Karpas-422 (cell line): ENCODE data around the gene RNMT. TPM values are rescaled to one million over a fixed set of nuclear protein-coding genes. Genes with fewer than 3 reads are reported as not detected.

Source experiments
- DNase-seq: peaks from one replicate; pipeline ENCODE4 v3.0.0-alpha.2; 2015
- H2AFZ ChIP-seq: fragments of 200-600 bp; sonication (generic); 2 replicates; pipeline ENCODE4 v1.6.1; 2014; ENCODE audit warnings: antibody characterized with exemption, low read length, mixed read lengths
- H3K27ac ChIP-seq: fragments of 200-600 bp; sonication (generic); 2 replicates; pipeline ENCODE4 v1.5.1; 2014; ENCODE audit warnings: mild to moderate bottlenecking, low read length, moderate library complexity
- H3K27me3 ChIP-seq: fragments of 200-600 bp; sonication (generic); 2 replicates; pipeline ENCODE4 v1.6.1; 2014; ENCODE audit warnings: low read length, mixed read lengths
- H3K36me3 ChIP-seq: fragments of 200-600 bp; sonication (generic); 2 replicates; pipeline ENCODE4 v1.6.1; 2014; ENCODE audit warnings: low read length, mixed read lengths; ENCODE audit not compliant: insufficient read depth
- H3K4me1 ChIP-seq: fragments of 200-600 bp; sonication (generic); 2 replicates; pipeline ENCODE4 v1.6.1; 2014; ENCODE audit warnings: mild to moderate bottlenecking, low read length, mixed read lengths
- H3K4me2 ChIP-seq: fragments of 200-600 bp; sonication (generic); 2 replicates; pipeline ENCODE4 v1.6.1; 2014; ENCODE audit warnings: low read length, low read depth, mild to moderate bottlenecking; ENCODE audit not compliant: poor library complexity, severe bottlenecking
- H3K4me3 ChIP-seq: fragments of 200-600 bp; sonication (generic); 2 replicates; pipeline ENCODE4 v1.5.1; 2014; ENCODE audit warnings: mild to moderate bottlenecking, antibody characterized with exemption, low read length, mixed read lengths
- H3K79me2 ChIP-seq: fragments of 200-600 bp; sonication (generic); 2 replicates; pipeline ENCODE4 v1.6.1; 2014; ENCODE audit warnings: mild to moderate bottlenecking, low read length, mixed read lengths
- H3K9ac ChIP-seq: fragments of 200-600 bp; sonication (generic); 2 replicates; pipeline ENCODE4 v1.6.0; 2014; ENCODE audit warnings: low read length
- H3K9me2 ChIP-seq: fragments of 200-600 bp; sonication (generic), shearing (Covaris generic); replicated peaks from 2 replicates; pipeline ENCODE4 v1.6.0; 2014; ENCODE audit warnings: mild to moderate bottlenecking, low read length, moderate library complexity; ENCODE audit not compliant: insufficient read depth
- H3K9me3 ChIP-seq: fragments of 300-700, 200-600 bp; sonication (generic); 2 replicates; pipeline ENCODE4 v1.6.1; 2014; ENCODE audit warnings: low read length, mixed read lengths
- H4K20me1 ChIP-seq: fragments of 200-600 bp; sonication (generic); 2 replicates; pipeline ENCODE4 v1.6.1; 2014; ENCODE audit warnings: mild to moderate bottlenecking, antibody characterized with exemption, low read length, low read depth; ENCODE audit not compliant: insufficient read depth
- total RNA-seq: library from RNA; depleted of rRNA; stranded (reverse); fragments of >200 nt; shearing (Covaris generic); gene quantifications from 2 replicates; pipeline ENCODE4 v1.2.3, GENCODE V29; 2014; ENCODE audit warnings: low replicate concordance

Gene RNMT
- total RNA-seq, 1 experiment from 2014 or later = 55.7 TPM

DNA sequence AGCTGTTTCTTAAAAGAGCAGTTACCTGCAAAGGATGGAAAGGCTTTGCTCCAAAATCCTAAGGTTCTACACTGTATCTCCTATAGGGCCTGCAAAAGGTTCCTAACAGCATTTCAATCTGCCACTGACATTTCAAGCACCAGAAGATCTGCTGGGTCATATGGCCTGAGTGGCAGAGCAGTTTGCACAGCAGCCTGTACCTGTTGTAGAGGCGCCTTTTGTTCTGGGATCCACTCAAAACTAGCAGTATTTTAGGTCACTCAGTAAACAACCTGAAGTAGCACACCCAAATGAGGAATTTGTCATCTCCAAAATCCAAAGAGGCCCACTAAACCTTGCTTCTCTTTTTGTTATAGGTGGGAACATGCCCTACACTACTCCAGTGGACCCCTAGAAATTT, 6.3 kb upstream of the RNMT start:
- no peak for DNase-seq
- Histone ChIP-seq H3K27ac (no peak overlapping the region), H3K4me3 (no peak overlapping the region), H3K9ac (no peak overlapping the region), H3K36me3 (peaks cover 55% of the 10 kb centered on the region), H3K4me2 (no peak overlapping the region), H3K79me2 (peaks cover 100% of the 10 kb centered on the region), H3K9me3 (0 out of 2 replicates have a peak, but pooled peaks cover 4% of the 10 kb centered on the region), H3K4me1 (peaks cover 20% of the 10 kb centered on the region), H3K27me3 (no peaks in the 10 kb centered on the region), H4K20me1 (no peaks in the 10 kb centered on the region), H3K9me2 (no peaks in the 10 kb centered on the region), H2AFZ (no peak overlapping the region)

DNA sequence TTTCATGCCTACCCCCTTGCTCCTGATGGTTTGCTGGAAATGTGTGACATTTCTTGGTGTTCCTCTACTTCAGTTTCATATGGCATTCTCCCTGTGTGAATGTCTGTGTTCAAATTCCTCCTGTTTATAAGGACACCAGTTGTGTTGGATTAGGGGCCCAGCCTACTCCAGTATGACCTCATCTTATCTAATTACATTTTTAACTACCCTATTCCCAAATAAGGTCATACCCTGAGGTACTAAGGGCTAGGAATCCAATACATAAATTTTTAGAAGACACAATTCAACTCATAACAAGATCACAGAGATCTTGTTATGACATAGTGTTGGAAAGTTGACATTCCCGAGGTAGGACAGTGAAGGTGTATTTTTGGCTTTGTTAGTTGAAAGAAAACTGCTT, 5.6 kb upstream of the RNMT start:
- Histone ChIP-seq H3K79me2 (peaks cover 100% of the 10 kb centered on the region), H3K4me1 (peaks cover 22% of the 10 kb centered on the region), H3K9me3 (0 out of 2 replicates have a peak, but pooled peaks cover 4% of the 10 kb centered on the region), H3K27me3 (no peaks in the 10 kb centered on the region), H4K20me1 (no peaks in the 10 kb centered on the region), H3K36me3 (peaks cover 51% of the 10 kb centered on the region), H3K4me3 (no peak overlapping the region), H3K9ac (no peak overlapping the region), H3K27ac (no peak overlapping the region), H3K4me2 (no peak overlapping the region), H2AFZ (no peak overlapping the region), H3K9me2 (no peaks in the 10 kb centered on the region)
- DNase-seq = no peak

DNA sequence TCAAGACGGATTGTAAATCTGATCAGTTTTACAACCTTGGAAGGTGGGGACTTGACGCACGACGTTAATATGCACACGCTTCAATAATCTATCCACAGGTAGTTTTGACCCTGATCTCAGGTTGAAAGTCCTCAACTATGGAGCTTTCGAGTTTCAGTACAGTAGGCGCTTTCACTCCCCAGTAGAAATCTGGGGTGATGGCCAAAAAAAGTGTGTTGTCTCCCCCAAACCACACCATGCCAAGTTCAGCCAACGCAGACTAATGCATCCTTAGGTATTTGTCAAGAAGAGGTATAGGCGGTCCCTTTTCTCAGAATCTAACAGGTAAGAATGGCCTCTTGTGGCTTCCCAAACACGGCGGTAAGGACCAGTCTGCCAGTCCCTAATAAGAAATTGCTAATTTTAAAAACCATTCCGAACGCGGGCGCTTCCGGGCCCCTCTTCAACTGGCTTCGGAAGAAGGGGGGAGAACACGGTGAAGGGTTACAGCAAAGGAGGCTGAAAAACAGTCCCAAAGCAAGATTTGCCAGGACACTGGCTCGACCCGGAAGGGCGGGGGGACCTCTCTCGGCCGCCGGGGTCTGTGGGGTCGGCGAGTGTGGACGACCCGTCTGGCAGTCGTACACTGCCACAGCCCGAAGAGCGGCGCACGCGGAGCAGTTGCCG, 774 bp upstream of the RNMT start:
- peaks cover 3% of the 10 kb centered on the region; the same call in 1 of the 2 replicates for H4K20me1 ChIP-seq
- H3K36me3 ChIP-seq = peaks cover 12% of the 10 kb centered on the region
- no peaks in the 10 kb centered on the region for H3K27me3 ChIP-seq
- H3K4me1 ChIP-seq = peaks cover 38% of the 10 kb centered on the region
- no peaks in the 10 kb centered on the region for H3K9me2 ChIP-seq
- peak overlapping the region; percentile 82 for H3K9ac ChIP-seq
- peaks cover 99% of the 10 kb centered on the region for H3K79me2 ChIP-seq
- H2AFZ ChIP-seq = peak overlapping the region; percentile 47
- peak overlapping the region; percentile 90 for H3K4me3 ChIP-seq
- DNase-seq = peak; percentile 70
- no peaks in the 10 kb centered on the region for H3K9me3 ChIP-seq
- H3K27ac ChIP-seq = peak overlapping the region; percentile 28; the same call in 1 of the 2 replicates
- peak overlapping the region; percentile 91 for H3K4me2 ChIP-seq

GRCh38 chr18:13726972-13727331, 479 bp downstream of the RNMT start:
- Histone ChIP-seq H3K9me3 (no peaks in the 10 kb centered on the region), H3K9ac (peak overlapping the region; percentile 82), H3K36me3 (peaks cover 6% of the 10 kb centered on the region; the same call in 1 of the 2 replicates), H3K4me2 (peak overlapping the region; percentile 91), H4K20me1 (peaks cover 3% of the 10 kb centered on the region; the same call in 1 of the 2 replicates), H2AFZ (peak overlapping the region; percentile 50; the same call in 1 of the 2 replicates), H3K4me3 (peak overlapping the region; percentile 90), H3K27ac (no peak overlapping the region; the same call in 1 of the 2 replicates), H3K4me1 (peaks cover 43% of the 10 kb centered on the region), H3K79me2 (peaks cover 98% of the 10 kb centered on the region), H3K27me3 (no peaks in the 10 kb centered on the region), H3K9me2 (no peaks in the 10 kb centered on the region)
- peak; percentile 68 for DNase-seq

GRCh38 chr18:13730481-13730880, 4.0 kb downstream of the RNMT start:
- no peaks in the 10 kb centered on the region for H3K9me2 ChIP-seq
- no peak for DNase-seq
- H4K20me1 ChIP-seq = peaks cover 3% of the 10 kb centered on the region; the same call in 1 of the 2 replicates
- no peak overlapping the region for H2AFZ ChIP-seq
- no peak overlapping the region for H3K4me3 ChIP-seq
- peaks cover 21% of the 10 kb centered on the region for H3K4me1 ChIP-seq
- no peaks in the 10 kb centered on the region for H3K9me3 ChIP-seq
- H3K9ac ChIP-seq = no peak overlapping the region
- H3K36me3 ChIP-seq = peaks cover 32% of the 10 kb centered on the region
- no peak overlapping the region for H3K27ac ChIP-seq
- no peak overlapping the region for H3K4me2 ChIP-seq
- H3K79me2 ChIP-seq = peaks cover 89% of the 10 kb centered on the region
- no peaks in the 10 kb centered on the region for H3K27me3 ChIP-seq

- Histone ChIP-seq H3K4me1 (peaks cover 5% of the 10 kb centered on the region; the same call in 1 of the 2 replicates), H3K4me3 (no peak overlapping the region), H3K27me3 (no peaks in the 10 kb centered on the region), H3K36me3 (peaks cover 77% of the 10 kb centered on the region), H2AFZ (no peak overlapping the region), H3K9ac (no peak overlapping the region), H3K4me2 (no peak overlapping the region), H3K79me2 (peaks cover 53% of the 10 kb centered on the region), H4K20me1 (no peaks in the 10 kb centered on the region; the same call in 1 of the 2 replicates), H3K9me3 (no peaks in the 10 kb centered on the region), H3K27ac (no peak overlapping the region), H3K9me2 (no peaks in the 10 kb centered on the region)
- no peak for DNase-seq
Measured at GRCh38 chr18:13735681-13736080, 9.2 kb downstream of the RNMT start.

DNA sequence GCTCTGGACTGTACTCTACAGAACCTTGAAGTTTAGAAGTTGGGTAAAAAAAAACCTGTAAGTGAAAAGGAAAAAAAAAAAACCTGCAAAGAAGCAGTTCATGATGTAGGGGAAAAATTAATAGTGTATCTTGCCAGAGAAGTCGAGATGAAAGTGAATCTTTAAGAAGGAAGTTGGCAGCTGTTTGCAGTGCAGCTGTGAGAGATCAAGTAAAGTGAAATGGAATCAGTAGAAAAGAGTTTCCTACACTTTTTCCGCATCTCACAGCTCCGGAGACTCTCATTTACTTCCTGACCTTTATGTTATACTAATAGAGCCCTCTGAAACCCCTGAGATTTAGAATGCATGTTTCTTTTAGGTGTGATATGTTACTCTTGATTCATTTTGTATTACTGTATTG, 19.2 kb downstream of the RNMT start:
- Histone ChIP-seq H3K4me2 (no peak overlapping the region), H3K36me3 (peaks cover 69% of the 10 kb centered on the region), H3K4me1 (no peaks in the 10 kb centered on the region; the same call in 1 of the 2 replicates), H3K9me2 (no peaks in the 10 kb centered on the region), H4K20me1 (no peaks in the 10 kb centered on the region), H3K9ac (no peak overlapping the region), H3K79me2 (peaks cover 14% of the 10 kb centered on the region; the same call in 1 of the 2 replicates), H3K9me3 (no peaks in the 10 kb centered on the region), H2AFZ (no peak overlapping the region), H3K27ac (no peak overlapping the region), H3K27me3 (no peaks in the 10 kb centered on the region), H3K4me3 (no peak overlapping the region)
- DNase-seq = no peak

DNA sequence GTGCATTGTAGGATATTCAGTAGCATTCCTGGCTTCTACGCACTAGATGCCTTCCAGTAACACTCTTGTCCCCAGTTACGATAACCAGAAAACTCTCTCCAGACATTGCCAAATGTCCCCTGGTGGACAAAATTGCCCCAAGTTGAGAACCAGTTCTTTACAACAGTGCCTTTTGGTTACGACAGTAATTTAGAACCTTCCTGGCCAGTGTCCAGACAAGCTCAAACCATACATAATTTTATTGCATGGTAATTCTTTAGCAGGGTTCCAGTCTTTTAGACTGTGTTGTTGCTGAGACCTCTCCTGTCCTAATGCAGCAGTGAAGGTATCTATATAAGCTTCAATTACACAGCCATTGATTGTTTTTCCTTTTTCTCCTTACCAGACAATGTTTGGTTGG, 20.2 kb downstream of the RNMT start:
- H3K9ac ChIP-seq = no peak overlapping the region
- H3K27me3 ChIP-seq = no peaks in the 10 kb centered on the region
- no peaks in the 10 kb centered on the region for H3K9me2 ChIP-seq
- H3K79me2 ChIP-seq = peaks cover 12% of the 10 kb centered on the region; the same call in 1 of the 2 replicates
- DNase-seq = no peak
- no peak overlapping the region for H2AFZ ChIP-seq
- no peaks in the 10 kb centered on the region for H4K20me1 ChIP-seq
- no peak overlapping the region for H3K4me2 ChIP-seq
- no peak overlapping the region for H3K4me3 ChIP-seq
- no peak overlapping the region for H3K27ac ChIP-seq
- H3K9me3 ChIP-seq = no peaks in the 10 kb centered on the region
- peaks cover 63% of the 10 kb centered on the region for H3K36me3 ChIP-seq
- no peaks in the 10 kb centered on the region; the same call in 1 of the 2 replicates for H3K4me1 ChIP-seq
